A673 (cell line): ENCODE results near the gene TICAM2. TPM values are rescaled to one million over a fixed set of nuclear protein-coding genes. Genes with fewer than 3 reads are reported as not detected.

ENCODE experiments used
- BruUV-seq: library from RNA; stranded (reverse); fragments of 400-500 nt; replicated peaks from 2 replicates; lab custom pipeline; 2021; lab: Mats Ljungman, UMichigan
- CTCF ChIA-PET: fragments of 300-600 bp; sonication (Branson Sonifier 250); formaldehyde crosslinking; loops from one replicate; lab custom pipeline; 2022; ENCODE audit warnings: antibody characterized with exemption; lab: Charles Lee
- POLR2A ChIA-PET: fragments of 300-600 bp; sonication (Branson Sonifier 250); formaldehyde crosslinking; loops from one replicate; lab custom pipeline; 2022; ENCODE audit warnings: antibody characterized with exemption; ENCODE audit not compliant: low non-redundant PET; lab: Charles Lee
- DNase-seq: peaks from one replicate; pipeline ENCODE4 v3.0.0-alpha.2; 2015; ENCODE audit warnings: low spot score
- H3K27ac ChIP-seq: fragments of 200-600 bp; sonication (generic); 2 replicates; pipeline ENCODE4 v1.5.1; 2016; ENCODE audit warnings: mixed run types, low read depth, mild to moderate bottlenecking, mixed read lengths, antibody characterized with exemption, low read length; ENCODE audit not compliant: poor library complexity, severe bottlenecking
- H3K27me3 ChIP-seq: fragments of 200-600 bp; sonication (generic); replicated peaks from 2 replicates; pipeline ENCODE4 v1.6.1; 2017; ENCODE audit warnings: mixed run types, low read depth, mild to moderate bottlenecking, mixed read lengths, antibody characterized with exemption, low read length; ENCODE audit not compliant: insufficient read depth, poor library complexity
- H3K36me3 ChIP-seq: fragments of 200-600 bp; sonication (generic); 2 replicates; pipeline ENCODE4 v1.6.1; 2016; ENCODE audit warnings: mixed run types, mild to moderate bottlenecking, mixed read lengths, antibody characterized with exemption, low read length; ENCODE audit not compliant: insufficient read depth, poor library complexity, severe bottlenecking
- H3K4me1 ChIP-seq: fragments of 200-600 bp; sonication (generic); 2 replicates; pipeline ENCODE4 v1.6.1; 2017; ENCODE audit warnings: mixed run types, mild to moderate bottlenecking, mixed read lengths, antibody characterized with exemption, low read length; ENCODE audit not compliant: insufficient read depth, poor library complexity, severe bottlenecking
- H3K4me3 ChIP-seq: fragments of 200-600 bp; sonication (generic); 2 replicates; pipeline ENCODE4 v1.5.1; 2016; ENCODE audit warnings: low read depth, mixed run types, mild to moderate bottlenecking, mixed read lengths, low read length; ENCODE audit not compliant: poor library complexity, severe bottlenecking
- H3K9me3 ChIP-seq: fragments of 200-600 bp; sonication (generic); 2 replicates; pipeline ENCODE4 v1.6.1; 2016; ENCODE audit warnings: mixed run types, low read depth, mild to moderate bottlenecking, mixed read lengths, antibody characterized with exemption, low read length; ENCODE audit not compliant: poor library complexity, severe bottlenecking
- CTCF ChIP-seq: fragments of 300-800, 200-600 bp; sonication (generic); conservative IDR thresholded peaks from 2 replicates; pipeline ENCODE4 v1.5.1; 2017; ENCODE audit warnings: low read depth, mild to moderate bottlenecking, antibody characterized with exemption, low read length, moderate library complexity, mixed read lengths
- EZH2 ChIP-seq: fragments of 200-600 bp; sonication (generic); IDR thresholded peaks from 2 replicates; pipeline ENCODE4 v1.6.1; 2017; ENCODE audit warnings: borderline replicate concordance, low read depth, mild to moderate bottlenecking, mixed read lengths, antibody characterized with exemption, low read length; ENCODE audit not compliant: poor library complexity, severe bottlenecking
- intact Hi-C: fragments of 100-400 bp; cut with micrococcal nuclease; formaldehyde crosslinking; loops from one replicate; pipeline ENCODE4 v1.10.0; 2022; ENCODE audit not compliant: unreplicated experiment
- total RNA-seq: library from RNA; stranded (reverse); gene quantifications from 2 replicates; pipeline ENCODE4 v1.2.3, GENCODE V29; 2021

TICAM2 gene
- total RNA-seq, 1 experiment from 2014 or later = 0.32 TPM

GRCh38 chr5:115571441-115571878, 30.8 kb downstream of the TICAM2 start:
- Histone ChIP-seq H3K27ac (no peak overlapping the region), H3K4me3 (no peak overlapping the region), H3K4me1 (no peaks in the 10 kb centered on the region), H3K27me3 (no peaks in the 10 kb centered on the region), H3K9me3 (no peaks in the 10 kb centered on the region), H3K36me3 (no peaks in the 10 kb centered on the region)
- no peak for DNase-seq
- intact Hi-C loops = no loop called here
- POLR2A ChIA-PET = interaction anchor here (0.6 kb wide), 1 partner anchor 267 kb away, joined by 4 read pairs; no protein-coding TSS in a partner anchor
- TF ChIP-seq CTCF (no peak), EZH2 (no peak)
- no TSS peak for BruUV-seq
- CTCF ChIA-PET = no interaction called here

GRCh38 chr5:115568668-115569067, 33.6 kb downstream of the TICAM2 start:
- Histone ChIP-seq H3K4me1 (no peaks in the 10 kb centered on the region), H3K9me3 (no peaks in the 10 kb centered on the region), H3K4me3 (no peak overlapping the region), H3K27me3 (no peaks in the 10 kb centered on the region), H3K36me3 (no peaks in the 10 kb centered on the region), H3K27ac (no peak overlapping the region)
- intact Hi-C loops = no loop called here
- no peak for DNase-seq
- BruUV-seq = no TSS peak
- ChIA-PET POLR2A (no interaction called here), CTCF (no interaction called here)
- TF ChIP-seq CTCF = no peak
- TF ChIP-seq EZH2 = no peak

GRCh38 chr5:115565233-115565632, 37.0 kb downstream of the TICAM2 start:
- BruUV-seq = no TSS peak

More at GRCh38 chr5:115565233-115565632, 37.0 kb downstream of the TICAM2 start:
- Histone ChIP-seq H3K27ac (no peak overlapping the region), H3K27me3 (no peaks in the 10 kb centered on the region), H3K9me3 (no peaks in the 10 kb centered on the region), H3K4me3 (no peak overlapping the region), H3K4me1 (no peaks in the 10 kb centered on the region), H3K36me3 (no peaks in the 10 kb centered on the region)
- no peak for TF ChIP-seq CTCF
- TF ChIP-seq EZH2 = no peak
- ChIA-PET CTCF (no interaction called here), POLR2A (no interaction called here)
- DNase-seq = no peak
- intact Hi-C loops = no loop called here
